ENCODE results near the gene PRRG4. TPM values are rescaled to one million over a fixed set of nuclear protein-coding genes. Genes with fewer than 3 reads are reported as not detected.

The PRRG4 gene
- total and polyA plus RNA-seq, 2 experiments from 2014 or later: 3.0 to 12.1 TPM

DNA sequence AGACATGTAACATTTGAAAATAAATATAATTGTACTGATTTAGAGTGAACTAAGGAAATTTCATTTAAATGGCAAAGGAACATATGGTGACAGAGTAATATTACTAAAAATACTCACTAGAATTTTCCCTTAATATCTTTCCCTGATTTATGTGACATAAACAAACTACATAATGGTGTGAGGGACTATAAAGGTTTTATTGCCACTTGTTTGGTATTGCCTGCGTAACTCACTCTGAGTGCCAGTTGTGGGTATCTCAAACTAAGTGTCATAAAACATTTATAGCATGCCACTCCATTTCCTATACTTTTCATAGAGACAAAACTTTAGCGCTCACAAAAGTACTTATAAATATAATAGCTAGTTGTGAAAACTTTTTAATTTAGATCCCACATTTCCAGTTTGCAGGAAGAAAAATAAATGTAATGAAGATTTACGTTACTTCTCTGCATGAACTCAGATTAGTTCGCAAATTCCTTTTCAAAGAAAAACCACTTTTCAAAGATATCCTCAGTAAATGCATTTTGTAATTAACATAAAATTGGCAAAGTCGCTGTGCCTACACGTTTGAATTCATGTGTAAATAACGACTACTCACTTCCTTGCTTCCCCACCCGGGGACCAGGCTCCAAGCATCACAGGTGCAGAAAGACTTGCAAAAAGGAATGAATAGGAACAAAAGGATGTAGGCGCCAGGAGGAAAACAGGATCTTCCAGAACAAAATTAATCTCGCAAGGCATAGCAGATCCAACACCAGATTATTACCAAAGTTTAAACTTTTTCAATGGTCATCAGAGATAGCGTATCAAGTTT is 61.3 kb downstream of the PRRG4 start:
- H3K4me2 ChIP-seq: peak overlapping the region; percentile 76

DNA sequence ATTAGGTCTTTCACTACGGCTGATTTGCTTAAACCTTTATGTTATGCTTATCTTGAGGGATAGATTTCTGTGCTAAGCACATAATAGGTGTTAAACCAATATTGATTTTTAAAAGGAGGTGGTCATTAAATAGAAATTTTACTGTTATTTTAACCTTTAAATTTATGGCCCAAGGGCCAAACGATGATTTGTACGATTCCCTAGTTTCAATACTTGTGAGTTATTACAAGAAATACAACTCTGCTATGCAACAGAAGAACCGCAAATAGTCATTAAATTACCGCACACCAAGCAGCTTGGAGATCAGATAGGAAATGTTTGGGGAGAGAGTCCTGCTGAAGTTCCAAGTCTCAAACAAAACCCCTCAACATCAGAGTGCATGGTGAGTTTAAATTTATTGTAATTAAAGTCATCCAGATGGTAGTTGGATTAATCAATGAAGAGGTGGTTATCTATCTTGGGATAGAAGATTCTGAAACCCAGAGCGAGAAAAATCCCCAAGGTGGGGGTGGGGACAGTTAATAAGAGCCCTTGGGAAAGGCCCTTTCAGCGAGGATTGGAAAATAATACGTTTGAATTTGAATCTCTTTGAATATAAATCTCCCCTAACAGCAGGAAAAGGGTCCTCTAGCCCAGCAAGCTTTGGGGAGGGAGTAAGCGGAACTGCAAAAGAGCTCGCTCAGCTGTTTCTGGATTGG is 62.1 kb downstream of the PRRG4 start:
- TF ChIP-seq EZH2 (IDR thresholded peaks at IDR 0.05; ENCODE audit: borderline replicate concordance) (no peak), EZH2phosphoT487 (IDR thresholded peaks at IDR 0.05; ENCODE audit: low read depth, severe bottlenecking, unreplicated experiment) (no peak)
- TF ChIP-seq, protein P1, sequence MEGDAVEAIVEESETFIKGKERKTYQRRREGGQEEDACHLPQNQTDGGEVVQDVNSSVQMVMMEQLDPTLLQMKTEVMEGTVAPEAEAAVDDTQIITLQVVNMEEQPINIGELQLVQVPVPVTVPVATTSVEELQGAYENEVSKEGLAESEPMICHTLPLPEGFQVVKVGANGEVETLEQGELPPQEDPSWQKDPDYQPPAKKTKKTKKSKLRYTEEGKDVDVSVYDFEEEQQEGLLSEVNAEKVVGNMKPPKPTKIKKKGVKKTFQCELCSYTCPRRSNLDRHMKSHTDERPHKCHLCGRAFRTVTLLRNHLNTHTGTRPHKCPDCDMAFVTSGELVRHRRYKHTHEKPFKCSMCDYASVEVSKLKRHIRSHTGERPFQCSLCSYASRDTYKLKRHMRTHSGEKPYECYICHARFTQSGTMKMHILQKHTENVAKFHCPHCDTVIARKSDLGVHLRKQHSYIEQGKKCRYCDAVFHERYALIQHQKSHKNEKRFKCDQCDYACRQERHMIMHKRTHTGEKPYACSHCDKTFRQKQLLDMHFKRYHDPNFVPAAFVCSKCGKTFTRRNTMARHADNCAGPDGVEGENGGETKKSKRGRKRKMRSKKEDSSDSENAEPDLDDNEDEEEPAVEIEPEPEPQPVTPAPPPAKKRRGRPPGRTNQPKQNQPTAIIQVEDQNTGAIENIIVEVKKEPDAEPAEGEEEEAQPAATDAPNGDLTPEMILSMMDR (IDR thresholded peaks at IDR 0.05; ENCODE audit: poor library complexity): no peak
- Histone ChIP-seq H3K36me3 (replicated peaks; ENCODE audit: insufficient read depth, low read depth) (no peaks in the 10 kb centered on the region), H3K4me2 (peak overlapping the region; percentile 76), H3K79me2 (peaks cover 32% of the 10 kb centered on the region), H3K9me3 (ENCODE audit: low read depth) (no peaks in the 10 kb centered on the region), H3K27me3 (no peaks in the 10 kb centered on the region), H2AFZ (peak overlapping the region; percentile 95), H4K20me1 (ENCODE audit: insufficient read depth, poor library complexity, severe bottlenecking) (peaks cover 6% of the 10 kb centered on the region), H3K4me1 (ENCODE audit: insufficient read depth) (peaks cover 10% of the 10 kb centered on the region), H3K4me3 (peak overlapping the region; percentile 89), H3K27ac (peak overlapping the region; percentile 99), H3K9me2 (replicated peaks; ENCODE audit: insufficient read depth) (no peaks in the 10 kb centered on the region)
- DNase-seq (ENCODE audit: low spot score): peak; percentile 44
- WGBS (ENCODE audit: low lambda C conversion rate, missing lambda C conversion rate): 4% methylated on average over 10 of the region's 10 CpGs

More for the DNA sequence above, 61.3 kb downstream of the PRRG4 start:
- no peaks in the 10 kb centered on the region for H3K9me3 ChIP-seq (ENCODE audit: low read depth)
- H4K20me1 ChIP-seq (ENCODE audit: insufficient read depth, poor library complexity, severe bottlenecking): peaks cover 2% of the 10 kb centered on the region
- H3K79me2 ChIP-seq: peaks cover 25% of the 10 kb centered on the region
- WGBS (ENCODE audit: low lambda C conversion rate, missing lambda C conversion rate): 20% methylated on average over 11 of the region's 11 CpGs
- peaks cover 10% of the 10 kb centered on the region for H3K4me1 ChIP-seq (ENCODE audit: insufficient read depth)
- H3K36me3 ChIP-seq (replicated peaks; ENCODE audit: insufficient read depth, low read depth): no peaks in the 10 kb centered on the region
- DNase-seq (ENCODE audit: low spot score): no peak
- H3K4me3 ChIP-seq: peak overlapping the region; percentile 89
- no peak overlapping the region for H3K27ac ChIP-seq
- H2AFZ ChIP-seq: no peak overlapping the region
- H3K27me3 ChIP-seq: no peaks in the 10 kb centered on the region
- no peaks in the 10 kb centered on the region for H3K9me2 ChIP-seq (replicated peaks; ENCODE audit: insufficient read depth)
- TF ChIP-seq EZH2 (IDR thresholded peaks at IDR 0.05; ENCODE audit: borderline replicate concordance): no peak
- no peak for TF ChIP-seq EZH2phosphoT487 (IDR thresholded peaks at IDR 0.05; ENCODE audit: low read depth, severe bottlenecking, unreplicated experiment)
- TF ChIP-seq, protein P1 (IDR thresholded peaks at IDR 0.05; ENCODE audit: poor library complexity): no peak

DNA sequence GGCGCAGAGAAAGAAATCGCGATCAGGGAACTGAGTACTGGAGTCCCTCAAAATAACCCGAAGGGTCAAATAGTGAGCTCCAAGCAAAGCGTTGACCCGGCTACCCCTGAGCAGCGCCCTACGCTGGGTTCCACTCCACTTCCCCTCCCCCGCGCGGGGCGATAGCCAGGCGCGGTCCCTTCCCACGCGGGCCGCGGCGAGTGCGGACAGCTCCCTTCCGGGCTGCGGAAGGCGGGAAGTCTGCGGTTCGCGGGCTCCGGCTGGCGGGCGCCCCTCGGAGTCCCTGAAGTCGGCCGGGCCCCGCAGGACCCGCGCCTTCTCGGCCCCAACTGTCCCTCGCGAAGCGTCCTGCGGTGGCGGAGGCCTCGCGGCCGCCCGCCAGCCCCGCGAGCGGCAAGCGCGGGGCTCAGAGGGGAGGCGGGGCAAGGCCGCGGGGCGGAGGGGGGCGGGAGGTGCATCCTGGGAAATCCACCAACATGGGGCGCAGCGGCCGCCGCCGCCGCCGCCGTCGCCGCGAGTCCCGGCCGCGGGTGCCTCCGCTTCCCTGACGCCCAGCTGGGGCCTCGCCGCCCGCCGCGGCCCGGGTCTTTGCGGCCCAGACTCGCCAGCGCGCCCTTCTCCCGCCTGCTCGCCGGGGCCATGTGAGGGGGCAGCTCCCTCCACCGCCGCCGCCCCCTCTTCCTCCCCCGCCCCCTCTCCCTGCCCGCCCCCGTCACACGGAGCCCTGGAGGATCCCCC is 62.8 kb downstream of the PRRG4 start, which contains the start of gene QSER1:
TSS of gene QSER1 (plus strand) at position 457 of the 738 bp plus-strand sequence. CDS start 315 bp downstream, outside the sequence.
- H2AFZ ChIP-seq: peak within 1 kb of the TSS; percentile 95
- H3K9me3 ChIP-seq (ENCODE audit: low read depth): no peaks in the 10 kb centered on the region
- H3K4me1 ChIP-seq (ENCODE audit: insufficient read depth): peaks cover 10% of the 10 kb centered on the region
- DNase-seq (ENCODE audit: low spot score): peak; percentile 88
- no peaks in the 10 kb centered on the region for H3K27me3 ChIP-seq
- H3K4me3 ChIP-seq: peak within 1 kb of the TSS; percentile 100
- H3K4me2 ChIP-seq: peak within 1 kb of the TSS; percentile 79
- H3K27ac ChIP-seq: peak within 1 kb of the TSS; percentile 99
- H4K20me1 ChIP-seq (ENCODE audit: insufficient read depth, poor library complexity, severe bottlenecking): peaks cover 9% of the 10 kb centered on the region
- peaks cover 39% of the 10 kb centered on the region for H3K79me2 ChIP-seq
- no peaks in the 10 kb centered on the region for H3K9me2 ChIP-seq (replicated peaks; ENCODE audit: insufficient read depth)
- TF ChIP-seq EZH2phosphoT487 (IDR thresholded peaks at IDR 0.05; ENCODE audit: low read depth, severe bottlenecking, unreplicated experiment): no peak
- TF ChIP-seq EZH2 (IDR thresholded peaks at IDR 0.05; ENCODE audit: borderline replicate concordance): no peak
- TF ChIP-seq, protein P1 (IDR thresholded peaks at IDR 0.05; ENCODE audit: poor library complexity): no peak
- WGBS (ENCODE audit: low lambda C conversion rate, missing lambda C conversion rate): 1% methylated on average over 40 of the region's 91 CpGs
- no peaks in the 10 kb centered on the region for H3K36me3 ChIP-seq (replicated peaks; ENCODE audit: insufficient read depth, low read depth)

Data from hepatocyte (in vitro differentiated cells).